GM18519 (cell line): ENCODE data around the gene CASP14.
"Not testable (repeated sequence)": the region's sequence is repeated elsewhere in the genome, so short reads cannot be mapped to it uniquely, and the experiment has no call there.

Experiments used
- ATAC-seq: cut with Tn5 transposase; IDR thresholded peaks from one replicate; pipeline ENCODE4 v1.9.1; 2021; ENCODE audit warnings: mild to moderate bottlenecking, moderate library complexity; ENCODE audit not compliant: unreplicated experiment, low FRiP score

CASP14 gene, protein sequence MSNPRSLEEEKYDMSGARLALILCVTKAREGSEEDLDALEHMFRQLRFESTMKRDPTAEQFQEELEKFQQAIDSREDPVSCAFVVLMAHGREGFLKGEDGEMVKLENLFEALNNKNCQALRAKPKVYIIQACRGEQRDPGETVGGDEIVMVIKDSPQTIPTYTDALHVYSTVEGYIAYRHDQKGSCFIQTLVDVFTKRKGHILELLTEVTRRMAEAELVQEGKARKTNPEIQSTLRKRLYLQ

DNA sequence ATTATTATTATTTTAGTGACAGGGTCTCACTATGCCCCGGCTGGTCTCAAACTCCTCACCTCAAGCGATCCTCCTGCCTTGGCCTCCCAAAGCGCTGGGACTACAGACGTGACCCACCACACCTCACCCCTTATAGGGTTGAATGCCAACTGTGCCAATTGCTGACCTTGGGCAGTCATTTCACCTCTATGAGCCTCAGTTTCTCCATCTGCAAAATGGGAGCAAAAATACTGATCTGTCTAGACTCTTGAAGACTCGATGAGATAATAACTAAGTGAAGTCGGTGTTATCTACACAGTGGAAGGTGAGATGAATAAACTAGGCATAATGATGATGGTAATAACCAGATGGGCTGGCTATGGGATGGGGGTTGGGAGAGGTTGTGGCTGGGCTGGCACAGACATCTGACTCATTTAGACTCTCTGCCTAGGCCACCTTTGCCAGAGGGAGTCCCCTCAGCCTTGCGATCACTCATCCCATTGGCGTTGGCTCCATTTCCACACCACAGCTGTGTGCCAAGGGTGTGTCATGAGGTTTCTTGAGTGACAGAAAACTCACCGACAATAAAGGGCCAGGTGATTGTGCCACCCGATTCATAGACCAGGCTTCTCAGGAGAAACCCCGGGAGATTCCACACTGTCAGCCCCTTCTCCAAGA, at the start of gene CASP14:
Gene CASP14, plus strand, starts transcription at position 596 of the 657 bp plus-strand sequence. CDS start 2,772 bp downstream, outside the sequence.
- ATAC-seq: no peak

DNA sequence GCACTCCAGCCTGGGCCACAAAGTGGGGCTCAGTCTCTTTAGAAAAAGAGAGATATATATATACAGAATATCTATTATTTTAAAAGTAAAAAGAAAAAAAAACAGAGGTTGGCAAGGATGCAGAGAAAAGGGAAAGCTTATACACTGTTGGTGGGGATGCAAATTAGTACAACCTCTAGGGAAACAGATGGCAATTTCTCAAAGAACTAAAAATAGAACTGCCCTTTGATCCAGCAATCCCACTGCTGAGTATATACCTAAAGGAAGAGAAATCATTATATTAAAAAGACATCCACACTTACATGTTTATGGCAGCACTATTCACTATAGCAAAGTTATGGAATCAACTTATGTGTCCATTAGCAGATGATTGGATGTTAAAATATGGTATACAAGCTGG, 41.0 kb upstream of the CASP14 start:
- no peak for ATAC-seq

DNA sequence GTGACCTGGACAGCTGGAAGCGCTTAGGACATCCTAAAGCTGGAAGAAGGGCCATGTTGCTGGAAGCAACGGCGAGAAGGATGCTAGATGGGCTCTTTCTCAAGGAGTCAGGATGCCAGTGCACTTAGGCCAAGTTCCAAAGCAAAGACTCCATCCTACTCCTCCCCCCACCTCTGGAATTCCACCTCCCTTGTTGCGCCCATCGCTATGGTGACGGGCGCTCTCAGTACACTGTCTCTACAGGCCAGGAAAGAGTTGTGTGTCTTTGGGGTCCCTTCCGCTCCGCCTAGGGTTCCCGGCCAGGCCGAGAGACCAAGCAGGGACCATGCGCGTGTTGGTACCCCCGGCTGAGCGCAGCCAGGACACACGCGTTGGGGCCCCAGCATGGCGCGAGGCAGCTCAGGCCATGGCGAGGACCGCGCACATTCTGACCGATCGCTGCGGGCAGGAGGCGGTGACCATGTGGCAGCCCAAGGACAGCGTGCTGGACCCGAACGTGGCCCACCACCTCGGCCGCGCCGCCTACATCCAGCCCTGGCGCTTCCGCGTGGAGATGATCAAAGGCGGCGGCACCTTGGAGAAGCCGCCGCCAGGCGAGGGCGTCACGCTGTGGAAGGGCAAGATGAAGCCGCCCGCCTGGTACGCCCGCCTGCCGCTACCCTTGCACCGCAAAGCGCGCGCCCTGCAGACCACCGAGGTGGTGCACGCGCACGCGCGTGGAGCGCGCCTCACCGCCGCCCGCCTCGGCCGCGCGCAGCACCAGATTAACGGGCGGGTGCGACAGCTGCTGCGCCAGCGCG, 38.6 kb upstream of the CASP14 start:
- no peak for ATAC-seq

DNA sequence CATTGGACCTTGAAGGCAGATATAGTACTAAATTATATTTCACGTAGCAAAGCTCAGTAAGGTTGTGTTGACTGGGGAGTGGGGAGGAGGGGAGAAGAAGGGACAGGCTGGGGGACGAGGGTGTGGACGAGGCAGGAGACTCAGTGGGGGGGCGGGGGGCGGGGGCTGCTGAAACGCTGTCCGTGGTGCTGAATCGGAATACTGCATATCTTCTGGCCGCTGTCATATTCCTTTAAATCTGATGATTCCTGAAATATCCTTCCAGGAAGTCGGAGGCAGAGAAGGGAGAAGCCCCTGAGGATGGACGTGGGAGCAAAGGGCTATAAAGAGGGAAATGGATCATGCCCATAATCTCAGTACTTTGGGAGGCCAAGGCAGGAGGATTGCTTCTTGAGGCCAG, 34.7 kb upstream of the CASP14 start:
- ATAC-seq: no peak

DNA sequence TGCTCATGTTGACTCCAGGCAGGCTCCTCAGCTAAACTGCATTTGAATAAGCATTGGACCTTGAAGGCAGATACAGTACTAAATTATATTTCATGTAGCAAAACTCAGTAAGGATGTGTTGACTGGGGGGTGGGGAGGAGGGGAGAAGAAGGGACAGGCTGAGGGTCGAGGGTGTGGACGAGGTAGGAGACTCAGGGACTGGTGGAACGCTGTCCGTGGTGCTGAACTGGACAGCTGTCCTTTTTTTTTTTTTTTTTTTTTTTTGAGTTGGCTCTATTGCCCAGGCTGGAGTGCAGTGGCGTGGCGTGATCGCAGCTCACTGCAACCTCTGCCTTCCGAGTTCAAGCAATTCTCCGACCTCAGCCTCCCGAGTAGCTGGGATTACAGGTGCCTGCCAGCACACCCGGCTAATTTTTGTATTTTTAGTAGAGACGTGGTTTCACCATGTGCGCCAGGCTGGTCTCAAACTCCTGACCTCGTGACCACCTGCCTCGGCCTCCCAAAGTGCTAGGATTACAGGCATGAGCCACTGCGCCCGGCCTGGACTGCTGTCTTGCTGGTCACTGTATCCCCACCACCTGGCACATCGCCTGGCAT, 33.2 kb upstream of the CASP14 start:
- no peak for ATAC-seq

DNA sequence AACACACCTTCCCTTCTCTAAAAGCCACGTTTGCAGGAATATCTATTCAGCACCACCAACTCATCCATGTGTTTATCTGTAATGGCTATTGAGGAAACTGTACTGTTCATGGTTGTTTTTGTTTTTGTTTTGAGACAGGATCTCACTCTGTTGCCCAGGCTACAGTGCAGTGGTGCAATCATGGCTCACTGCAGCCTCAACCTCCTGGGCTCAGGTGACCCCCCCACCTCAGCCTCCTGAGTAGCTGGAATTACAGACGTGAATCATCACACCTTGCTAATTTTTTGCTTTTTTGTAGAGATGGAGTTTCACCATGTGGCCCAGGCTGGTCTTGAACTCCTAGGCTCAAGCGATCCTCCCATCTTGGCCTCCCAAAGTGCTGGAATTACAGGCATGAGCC, 30.4 kb upstream of the CASP14 start:
- ATAC-seq: not testable (repeated sequence)

DNA sequence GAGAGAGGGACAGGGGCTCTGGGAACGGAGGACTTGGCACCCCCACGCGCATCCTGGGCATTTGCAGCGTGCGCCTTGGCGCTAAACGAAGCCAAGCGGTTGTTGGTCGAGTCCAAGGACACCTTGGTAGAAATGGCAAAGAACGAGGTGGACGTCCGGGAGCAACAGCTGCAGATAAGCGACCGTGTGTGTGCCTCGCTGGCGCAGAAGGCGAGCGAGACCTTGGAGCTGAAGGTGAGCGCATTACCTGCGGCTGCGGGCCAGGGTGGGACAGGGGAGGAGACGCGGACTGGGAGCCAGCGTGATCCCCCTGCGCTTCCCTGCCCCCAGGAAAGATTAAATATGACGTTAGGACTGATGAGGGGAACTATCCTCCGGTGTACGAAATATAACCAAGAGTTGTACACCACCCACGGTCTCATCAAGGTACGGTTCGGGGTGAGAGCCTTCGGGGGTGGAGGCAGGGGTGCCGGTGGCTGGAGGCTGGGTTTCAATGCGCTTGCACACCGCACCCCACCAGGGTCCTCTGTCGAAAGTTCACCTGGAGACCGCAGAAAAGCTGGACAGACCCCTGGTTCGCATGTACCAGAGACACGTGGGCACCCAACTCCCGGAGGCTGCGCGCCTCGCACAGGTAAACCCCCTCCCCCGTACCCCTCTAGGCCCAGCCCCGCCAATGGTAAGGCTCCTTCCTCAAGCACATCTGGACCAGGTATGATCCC, 27.8 kb upstream of the CASP14 start:
- ATAC-seq: no peak

DNA sequence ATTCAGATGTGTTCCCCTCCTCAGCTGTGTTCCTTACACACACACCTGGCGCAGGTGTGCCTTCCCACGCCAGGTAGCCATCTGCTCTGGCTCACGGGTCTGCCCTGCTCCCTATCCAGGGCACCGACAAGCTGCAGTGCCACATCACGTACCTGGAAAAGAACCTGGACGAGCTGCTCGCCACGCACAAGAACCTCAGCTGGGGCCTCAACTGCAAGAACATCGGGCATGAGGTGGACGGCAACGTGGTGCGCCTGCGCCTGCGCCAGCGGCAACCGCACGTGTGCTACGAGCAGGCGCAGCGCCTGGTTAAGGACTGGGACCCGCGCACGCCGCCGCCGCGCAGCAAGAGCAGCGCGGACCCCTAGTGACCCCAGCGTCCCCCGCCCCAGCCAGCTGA, 26.5 kb upstream of the CASP14 start:
- ATAC-seq: no peak

DNA sequence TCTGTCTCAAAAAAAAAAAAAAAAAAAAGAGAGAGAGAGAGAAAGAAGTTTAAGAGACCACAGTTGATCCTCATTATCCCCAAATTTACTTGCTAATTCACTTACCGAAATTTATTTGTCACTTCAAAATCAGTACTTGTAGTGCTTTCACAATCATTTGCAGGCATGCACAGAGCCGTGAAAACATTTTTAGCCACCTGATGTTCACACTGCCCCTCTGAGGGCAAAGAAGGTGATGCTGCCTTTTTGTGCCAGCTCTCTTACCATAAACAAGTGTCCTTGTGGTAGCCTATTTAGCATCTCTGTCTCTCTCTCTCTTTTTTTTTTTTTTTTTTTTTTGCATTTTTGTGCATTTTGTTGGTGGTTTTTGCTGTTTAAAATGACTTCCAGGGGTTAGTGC, 24.1 kb upstream of the CASP14 start:
- no peak for ATAC-seq

DNA sequence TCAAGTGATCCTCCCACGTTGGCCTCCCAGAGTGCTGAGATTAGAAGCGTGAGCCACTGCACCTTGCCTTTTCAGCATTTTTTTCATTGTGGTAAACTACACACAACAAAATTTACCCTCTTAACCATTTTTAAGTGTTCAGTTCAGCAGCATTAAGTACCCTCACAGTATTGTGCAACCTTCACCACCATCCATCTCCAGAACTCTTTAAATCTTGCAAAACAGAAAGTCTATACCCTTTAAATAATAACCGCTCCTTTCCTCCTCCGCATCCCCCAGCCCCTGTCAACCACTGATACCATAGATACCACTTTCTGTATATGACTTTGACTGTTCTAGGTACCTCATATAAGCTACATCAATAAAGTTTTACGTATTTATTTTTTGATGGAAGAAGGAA, 20.8 kb upstream of the CASP14 start:
- no peak for ATAC-seq

DNA sequence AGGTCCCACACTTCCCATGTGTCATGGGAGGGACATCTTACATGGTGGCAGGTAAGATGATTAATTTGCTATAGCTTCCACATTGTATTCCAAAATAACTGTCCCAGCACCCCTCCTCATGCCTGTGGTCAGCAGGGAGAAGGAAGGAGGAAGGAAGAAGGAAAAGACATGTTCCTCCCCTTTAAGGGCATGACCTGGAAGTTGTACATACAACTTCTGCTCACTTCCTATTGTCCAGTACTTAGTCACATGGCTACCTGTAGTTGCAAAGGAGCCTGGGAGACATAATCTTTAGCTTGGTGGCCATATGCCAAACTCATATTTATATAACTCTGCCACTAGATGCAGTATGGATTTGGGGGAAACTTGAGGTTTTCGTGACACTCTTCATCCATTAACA, 17.6 kb upstream of the CASP14 start:
- ATAC-seq: no peak

DNA sequence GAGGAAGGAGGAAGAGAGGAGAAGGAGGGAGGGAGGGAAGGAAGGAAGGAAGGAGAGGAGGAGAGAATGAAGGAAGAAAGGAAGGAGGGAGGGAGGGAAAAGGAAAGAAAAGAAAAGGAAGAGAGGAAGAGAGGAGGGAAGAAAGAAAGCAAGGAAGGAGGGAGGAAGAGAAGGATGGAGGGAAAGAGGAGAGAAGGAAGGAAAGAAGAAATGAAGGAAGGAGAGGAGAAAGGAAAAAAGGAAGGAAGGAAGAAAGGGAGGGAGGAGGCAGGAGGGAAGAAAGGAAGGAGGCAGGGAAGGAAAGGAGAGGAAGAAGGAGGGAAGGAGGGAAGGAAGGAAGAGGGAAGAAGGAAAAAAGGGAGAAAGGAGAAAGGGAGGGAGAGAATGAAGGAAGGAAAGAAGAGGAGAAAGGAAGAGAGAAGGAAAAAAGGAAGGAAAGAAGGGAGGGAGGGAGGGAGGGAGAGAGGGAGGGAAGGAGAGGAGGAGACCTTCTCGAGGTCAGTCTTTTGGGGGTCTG, 13.4 kb upstream of the CASP14 start:
- no peak for ATAC-seq

DNA sequence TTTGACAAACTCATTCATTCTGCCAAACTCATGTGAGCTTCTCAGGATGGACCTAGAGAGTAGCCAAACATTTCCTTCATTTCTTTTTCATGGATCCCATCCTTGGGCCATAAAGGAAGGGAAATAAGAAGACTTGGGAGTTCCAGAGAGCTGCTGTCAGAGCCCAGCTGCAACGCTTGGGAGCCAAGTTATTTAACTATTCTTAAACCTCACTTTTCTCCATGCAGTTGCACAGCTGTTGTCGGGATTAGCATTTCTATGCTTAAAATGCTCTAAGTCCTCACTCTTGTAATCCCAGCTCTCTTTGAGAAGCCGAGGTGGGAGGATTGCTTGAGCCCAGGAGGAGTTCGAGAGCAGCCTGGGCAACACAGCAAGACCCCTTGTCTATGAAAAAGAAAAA, 11.7 kb upstream of the CASP14 start:
- no peak for ATAC-seq

DNA sequence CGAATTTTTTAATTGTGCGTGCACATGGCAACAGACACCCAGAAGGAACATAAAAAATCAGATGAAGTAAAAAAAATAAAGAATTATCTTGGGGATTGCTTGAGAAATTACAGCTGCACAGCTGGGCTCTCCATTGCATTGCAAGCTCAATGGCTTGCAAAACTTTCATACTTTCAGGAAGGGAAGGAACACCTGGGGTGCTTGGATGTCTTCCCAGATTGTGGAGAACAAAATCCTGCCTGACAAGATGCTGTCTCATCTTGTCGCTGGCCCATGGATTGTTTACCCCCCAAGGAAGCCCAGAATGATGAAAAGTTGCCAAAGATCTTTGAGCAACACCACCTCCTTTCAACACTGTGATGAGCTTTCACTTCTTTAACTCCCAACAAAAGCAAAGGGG, 11.0 kb upstream of the CASP14 start:
- no peak for ATAC-seq

DNA sequence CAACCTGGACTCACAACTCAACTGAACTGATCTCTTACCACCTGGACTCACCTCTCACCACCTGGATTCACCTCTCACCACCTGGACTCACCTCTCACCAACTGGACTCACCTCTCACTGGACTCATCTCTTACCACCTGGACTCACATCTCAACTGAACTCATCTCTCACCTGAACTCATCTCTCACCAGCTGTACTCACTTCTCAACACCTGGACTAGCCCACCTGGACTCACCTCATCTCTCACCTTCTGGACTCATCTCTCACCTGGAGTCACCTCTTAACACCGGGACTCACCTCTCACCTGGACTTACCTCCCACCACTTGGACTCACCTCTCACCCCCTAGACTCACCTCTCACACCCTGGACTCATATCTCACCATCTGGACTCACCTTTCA, 7.3 kb upstream of the CASP14 start:
- no peak for ATAC-seq

DNA sequence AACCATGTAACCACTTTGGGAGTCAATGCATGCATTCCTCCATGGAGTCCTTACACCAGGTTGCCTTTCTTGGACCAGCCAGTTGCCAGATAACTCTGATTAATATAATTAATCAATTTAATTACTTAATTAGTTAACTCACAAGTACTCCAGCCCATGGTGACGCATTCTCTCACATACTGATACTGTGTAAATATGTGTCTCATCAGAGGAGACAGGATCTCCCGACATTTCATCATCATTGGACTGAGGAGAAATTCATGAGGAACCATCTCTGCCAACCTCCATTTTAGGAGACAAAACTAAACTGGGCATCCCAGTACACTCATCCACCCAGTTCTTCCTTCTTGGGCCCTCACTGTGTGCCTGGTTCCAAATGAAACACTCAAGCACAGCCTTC, 6.5 kb upstream of the CASP14 start:
- ATAC-seq: no peak

DNA sequence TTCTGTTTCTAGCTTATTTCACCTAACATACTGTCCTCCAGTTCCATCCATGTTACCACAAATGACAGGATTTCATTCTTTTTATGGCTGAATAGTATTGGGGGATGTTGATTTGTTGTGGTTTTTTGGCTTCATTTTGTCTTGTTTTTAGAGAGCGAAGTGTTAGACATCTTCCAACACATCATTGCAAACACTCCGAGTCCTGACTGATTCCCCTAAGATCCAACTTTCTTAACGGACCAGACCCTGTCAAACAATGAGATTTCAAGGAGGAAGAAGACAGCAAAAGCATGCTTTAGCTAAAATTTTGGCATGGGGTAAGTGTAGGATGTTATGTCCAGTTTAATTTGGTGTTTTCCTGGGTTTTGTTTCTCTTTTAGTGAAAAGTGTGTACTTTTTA, 3.8 kb upstream of the CASP14 start:
- ATAC-seq: no peak

DNA sequence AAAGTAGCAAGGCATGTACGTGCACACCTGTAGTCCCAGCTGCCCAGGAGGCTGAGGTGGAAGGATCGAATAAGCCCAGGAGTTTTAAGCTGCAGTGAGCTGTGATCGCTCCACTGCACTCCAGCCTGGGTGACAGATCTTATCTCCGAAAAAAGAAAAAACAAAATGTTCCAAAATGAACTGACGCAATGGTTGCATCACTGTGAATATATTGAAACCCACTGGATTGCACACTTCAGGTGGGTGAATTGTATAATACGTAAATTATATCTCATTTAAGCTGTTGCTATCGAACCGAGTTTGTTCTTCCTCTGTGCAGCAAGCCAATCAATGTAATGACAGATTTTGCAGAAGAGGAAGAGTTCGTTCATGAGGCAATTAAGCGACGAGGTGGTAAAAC, 1.6 kb upstream of the CASP14 start:
- ATAC-seq: no peak

DNA sequence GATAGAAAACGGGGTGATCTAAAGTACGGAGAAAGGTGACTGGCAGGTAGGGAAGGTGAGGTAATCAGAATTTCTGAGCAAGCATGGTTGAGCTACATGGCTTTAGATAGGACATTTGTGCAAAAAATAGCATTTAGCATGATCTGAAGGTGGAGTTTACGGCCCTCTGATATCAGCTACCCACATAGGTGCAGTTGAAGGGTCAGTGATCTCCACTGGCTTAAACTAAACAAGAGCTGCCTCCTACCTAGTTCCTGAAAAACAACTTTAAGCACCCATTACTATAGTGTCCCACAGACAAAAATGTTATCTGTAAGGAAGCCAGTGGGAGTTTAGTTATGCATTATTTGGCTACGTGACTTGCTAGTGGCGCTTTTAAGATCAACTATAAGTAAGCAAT, 1.2 kb upstream of the CASP14 start:
- no peak for ATAC-seq

DNA sequence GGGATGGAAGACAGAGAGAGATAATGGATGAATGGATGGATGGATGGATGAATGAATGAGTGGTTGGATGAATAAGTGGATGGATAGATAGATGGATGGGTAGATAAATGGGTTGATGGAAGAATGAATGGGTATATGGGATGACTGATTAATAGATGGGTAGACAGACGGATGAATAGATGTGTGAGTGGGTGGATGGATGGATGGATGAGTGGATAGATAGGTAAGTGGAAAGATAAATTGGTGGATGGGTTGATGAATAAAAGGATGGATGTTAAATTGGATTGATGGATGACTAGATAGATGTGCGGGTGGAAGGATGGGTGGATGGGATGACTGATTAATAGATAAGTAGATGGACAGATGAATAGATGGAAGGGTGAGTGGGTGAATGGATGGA, 1.4 kb downstream of the CASP14 start:
- ATAC-seq: no peak
